Measurements from ENCODE around the gene VPS39.

DNA sequence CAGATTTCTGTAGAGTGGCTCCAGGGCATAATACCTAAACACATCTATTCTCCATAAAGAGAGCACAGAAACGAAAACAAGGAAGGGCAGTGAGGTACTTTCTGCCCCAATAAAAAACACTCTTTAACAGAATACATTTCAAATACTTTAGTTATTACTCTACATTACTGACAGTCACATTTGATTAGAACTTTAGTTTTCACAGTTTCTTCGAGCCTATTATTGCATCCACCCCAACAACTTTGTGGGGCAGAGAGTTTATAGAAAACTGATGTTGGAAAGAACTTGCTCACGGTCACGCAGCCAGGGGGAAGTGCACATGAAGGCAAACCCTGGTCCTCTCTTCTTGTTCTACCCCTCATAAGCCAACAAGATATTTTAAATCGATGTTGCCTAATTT, 9.0 kb downstream of the VPS39 start:
- TF ChIP-seq, protein P1, sequence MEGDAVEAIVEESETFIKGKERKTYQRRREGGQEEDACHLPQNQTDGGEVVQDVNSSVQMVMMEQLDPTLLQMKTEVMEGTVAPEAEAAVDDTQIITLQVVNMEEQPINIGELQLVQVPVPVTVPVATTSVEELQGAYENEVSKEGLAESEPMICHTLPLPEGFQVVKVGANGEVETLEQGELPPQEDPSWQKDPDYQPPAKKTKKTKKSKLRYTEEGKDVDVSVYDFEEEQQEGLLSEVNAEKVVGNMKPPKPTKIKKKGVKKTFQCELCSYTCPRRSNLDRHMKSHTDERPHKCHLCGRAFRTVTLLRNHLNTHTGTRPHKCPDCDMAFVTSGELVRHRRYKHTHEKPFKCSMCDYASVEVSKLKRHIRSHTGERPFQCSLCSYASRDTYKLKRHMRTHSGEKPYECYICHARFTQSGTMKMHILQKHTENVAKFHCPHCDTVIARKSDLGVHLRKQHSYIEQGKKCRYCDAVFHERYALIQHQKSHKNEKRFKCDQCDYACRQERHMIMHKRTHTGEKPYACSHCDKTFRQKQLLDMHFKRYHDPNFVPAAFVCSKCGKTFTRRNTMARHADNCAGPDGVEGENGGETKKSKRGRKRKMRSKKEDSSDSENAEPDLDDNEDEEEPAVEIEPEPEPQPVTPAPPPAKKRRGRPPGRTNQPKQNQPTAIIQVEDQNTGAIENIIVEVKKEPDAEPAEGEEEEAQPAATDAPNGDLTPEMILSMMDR (IDR thresholded peaks at IDR 0.05; ENCODE audit: borderline replicate concordance, extremely low read depth, low read length, poor library complexity, severe bottlenecking): no peak
- TF ChIP-seq EZH2 (IDR thresholded peaks at IDR 0.05; ENCODE audit: borderline replicate concordance, low read depth, low read length, severe bottlenecking): no peak

Data from DND-41 (cell line).